Measurements from ENCODE around the gene TCF7. TPM values are rescaled to one million over a fixed set of nuclear protein-coding genes. Genes with fewer than 3 reads are reported as not detected.

TCF7 gene
- total and polyA plus RNA-seq, 12 donors = 2.8 to 9.6 (median 6.3) TPM

- intact Hi-C loops (cut with DNase I) = loop anchor here (5.0 kb wide), 2 partner anchors 38 to 98 kb away; no protein-coding TSS in a partner anchor
- Histone ChIP-seq H3K4me3 (no peak overlapping the region), H3K27me3 (no peaks in the 10 kb centered on the region), H3K36me3 (replicated peaks in 1 of 2) (peaks cover 0 to 51% of the 10 kb centered on the region in 2 donors), H3K4me1 (replicated peaks in 1 of 2) (peaks cover 4 to 18% of the 10 kb centered on the region in 2 donors), H3K27ac (peak overlapping the region in 2 of 5 donors; percentile 23 to 38), H3K9me3 (replicated peaks in 1 of 3) (no peaks in the 10 kb centered on the region)
- TF ChIP-seq, protein P1, sequence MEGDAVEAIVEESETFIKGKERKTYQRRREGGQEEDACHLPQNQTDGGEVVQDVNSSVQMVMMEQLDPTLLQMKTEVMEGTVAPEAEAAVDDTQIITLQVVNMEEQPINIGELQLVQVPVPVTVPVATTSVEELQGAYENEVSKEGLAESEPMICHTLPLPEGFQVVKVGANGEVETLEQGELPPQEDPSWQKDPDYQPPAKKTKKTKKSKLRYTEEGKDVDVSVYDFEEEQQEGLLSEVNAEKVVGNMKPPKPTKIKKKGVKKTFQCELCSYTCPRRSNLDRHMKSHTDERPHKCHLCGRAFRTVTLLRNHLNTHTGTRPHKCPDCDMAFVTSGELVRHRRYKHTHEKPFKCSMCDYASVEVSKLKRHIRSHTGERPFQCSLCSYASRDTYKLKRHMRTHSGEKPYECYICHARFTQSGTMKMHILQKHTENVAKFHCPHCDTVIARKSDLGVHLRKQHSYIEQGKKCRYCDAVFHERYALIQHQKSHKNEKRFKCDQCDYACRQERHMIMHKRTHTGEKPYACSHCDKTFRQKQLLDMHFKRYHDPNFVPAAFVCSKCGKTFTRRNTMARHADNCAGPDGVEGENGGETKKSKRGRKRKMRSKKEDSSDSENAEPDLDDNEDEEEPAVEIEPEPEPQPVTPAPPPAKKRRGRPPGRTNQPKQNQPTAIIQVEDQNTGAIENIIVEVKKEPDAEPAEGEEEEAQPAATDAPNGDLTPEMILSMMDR (IDR thresholded peaks at IDR 0.05) = peak; percentile 64 to 86 (median 82)
- TF ChIP-seq POLR2A (IDR thresholded peaks at IDR 0.05) = no peak
- WGBS, 4 donors = 11 to 21% (median 20%) methylated on average over 4 to 8 of the region's 8 CpGs
- peak; percentile 75 to 95 (median 91) for DNase-seq
These were observed 26.2 kb downstream of the TCF7 start for GRCh38 chr5:134140530-134141201.

DNA sequence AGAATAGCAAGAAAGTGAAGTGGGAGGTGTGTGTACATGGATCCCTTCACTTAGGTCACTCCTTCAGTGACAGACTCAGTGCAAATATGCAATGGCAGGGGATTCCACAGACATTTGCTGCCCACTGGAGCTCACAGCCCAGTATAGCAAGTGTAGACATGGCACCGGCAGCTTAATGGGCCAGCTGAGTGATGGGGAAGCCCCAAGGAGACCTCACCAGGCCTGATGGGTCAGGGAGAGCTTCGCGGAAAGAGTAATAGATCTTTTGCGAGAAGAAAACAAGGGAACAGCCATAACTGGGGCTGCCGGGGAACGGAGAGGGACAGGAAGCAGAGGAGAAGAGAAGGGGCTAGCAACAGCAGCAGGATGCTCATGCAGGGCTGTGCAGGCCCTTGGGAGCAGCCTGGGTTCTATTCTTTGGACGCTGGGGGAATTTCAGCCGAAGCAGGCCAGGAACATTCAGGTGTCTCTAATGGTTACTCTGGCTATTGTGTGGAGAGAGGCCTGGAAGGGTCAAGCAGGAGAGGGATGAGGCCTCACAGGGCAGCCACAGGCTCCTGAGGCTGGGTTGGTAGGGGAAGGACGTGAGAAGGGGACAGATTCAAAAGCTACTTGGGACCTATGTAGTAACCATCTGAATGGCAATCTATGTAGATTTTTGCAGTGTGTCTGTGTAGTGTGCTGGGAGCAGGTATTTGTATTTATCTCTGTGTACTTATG, 27.0 kb downstream of the TCF7 start:
- TF ChIP-seq, protein P1 (IDR thresholded peaks at IDR 0.05) = no peak
- TF ChIP-seq POLR2A (IDR thresholded peaks at IDR 0.05) = no peak
- 78 to 81% (median 80%) methylated on average over 9 of the region's 9 CpGs for WGBS, 4 donors
- intact Hi-C loops (cut with DNase I) = loop anchor here (2.0 to 5.0 kb wide), 3 partner anchors 39 to 103 kb away; no protein-coding TSS in a partner anchor
- peak in 6 of 7 donors; percentile 4 to 49 (median 14) for DNase-seq
- H3K4me1 ChIP-seq (replicated peaks in 1 of 2) = peaks cover 4 to 18% of the 10 kb centered on the region in 2 donors
- H3K9me3 ChIP-seq (replicated peaks in 1 of 3) = no peaks in the 10 kb centered on the region
- H3K27ac ChIP-seq = peak overlapping the region in 1 of 5 donors; percentile 38
- no peak overlapping the region for H3K4me3 ChIP-seq
- peaks cover 0 to 52% of the 10 kb centered on the region in 2 donors for H3K36me3 ChIP-seq (replicated peaks in 1 of 2)
- H3K27me3 ChIP-seq = no peaks in the 10 kb centered on the region

GRCh38 chr5:134142052-134142451, 27.6 kb downstream of the TCF7 start:
- WGBS, 4 donors = 80 to 88% (median 81%) methylated on average over 2 to 5 of the region's 5 CpGs
- DNase-seq = peak in 6 of 7 donors; percentile 5 to 48 (median 14)
- TF ChIP-seq, protein P1 (IDR thresholded peaks at IDR 0.05) = no peak
- TF ChIP-seq POLR2A (IDR thresholded peaks at IDR 0.05) = no peak
- Histone ChIP-seq H3K27me3 (no peaks in the 10 kb centered on the region), H3K4me3 (no peak overlapping the region), H3K36me3 (replicated peaks in 1 of 2) (peaks cover 0 to 47% of the 10 kb centered on the region in 2 donors), H3K9me3 (replicated peaks in 1 of 3) (no peaks in the 10 kb centered on the region), H3K27ac (no peak overlapping the region), H3K4me1 (replicated peaks in 1 of 2) (peaks cover 4 to 18% of the 10 kb centered on the region in 2 donors)
- intact Hi-C loops (cut with DNase I) = loop anchor here (2.0 to 5.0 kb wide), 3 partner anchors 40 to 103 kb away; no protein-coding TSS in a partner anchor

DNA sequence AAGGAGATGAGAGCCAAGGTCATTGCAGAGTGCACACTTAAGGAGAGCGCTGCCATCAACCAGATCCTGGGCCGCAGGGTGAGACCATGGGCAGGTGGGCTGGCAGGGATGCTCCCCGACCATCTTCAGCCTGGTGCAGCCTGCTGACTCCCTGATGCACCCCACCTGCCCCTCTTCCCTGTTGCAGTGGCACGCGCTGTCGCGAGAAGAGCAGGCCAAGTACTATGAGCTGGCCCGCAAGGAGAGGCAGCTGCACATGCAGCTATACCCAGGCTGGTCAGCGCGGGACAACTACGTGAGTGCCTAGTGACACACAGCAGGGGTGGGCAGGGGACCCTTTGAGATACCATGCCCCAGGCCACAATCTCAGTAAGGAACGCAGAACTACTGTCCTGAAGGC, 28.3 kb downstream of the TCF7 start:
- Histone ChIP-seq H3K27ac (no peak overlapping the region), H3K4me3 (no peak overlapping the region), H3K36me3 (replicated peaks in 1 of 2) (peaks cover 0 to 47% of the 10 kb centered on the region in 2 donors), H3K27me3 (no peaks in the 10 kb centered on the region), H3K4me1 (replicated peaks in 1 of 2) (peaks cover 4 to 18% of the 10 kb centered on the region in 2 donors), H3K9me3 (replicated peaks in 1 of 3) (no peaks in the 10 kb centered on the region)
- intact Hi-C loops (cut with DNase I) = loop anchor here (2.0 to 5.0 kb wide), 3 partner anchors 41 to 104 kb away; no protein-coding TSS in a partner anchor
- 92 to 98% (median 96%) methylated on average over 7 to 12 of the region's 12 CpGs; no CpG with 5 or more reads in 1 of the 4 donors for WGBS, 4 donors
- DNase-seq = peak in 4 of 7 donors; percentile 7 to 47 (median 16)
- no peak for TF ChIP-seq POLR2A (IDR thresholded peaks at IDR 0.05)
- TF ChIP-seq, protein P1 (IDR thresholded peaks at IDR 0.05) = no peak
